A673 (cell line): ENCODE results near the gene ERC1. TPM values are rescaled to one million over a fixed set of nuclear protein-coding genes. Genes with fewer than 3 reads are reported as not detected.

Experiments used
- BruUV-seq: library from RNA; stranded (reverse); fragments of 400-500 nt; replicated peaks from 2 replicates; lab custom pipeline; 2021; lab: Mats Ljungman, UMichigan
- CTCF ChIA-PET: fragments of 300-600 bp; sonication (Branson Sonifier 250); formaldehyde crosslinking; loops from one replicate; lab custom pipeline; 2022; ENCODE audit warnings: antibody characterized with exemption; lab: Charles Lee
- POLR2A ChIA-PET: fragments of 300-600 bp; sonication (Branson Sonifier 250); formaldehyde crosslinking; loops from one replicate; lab custom pipeline; 2022; ENCODE audit warnings: antibody characterized with exemption; ENCODE audit not compliant: low non-redundant PET; lab: Charles Lee
- DNase-seq: peaks from one replicate; pipeline ENCODE4 v3.0.0-alpha.2; 2015; ENCODE audit warnings: low spot score
- H3K27ac ChIP-seq: fragments of 200-600 bp; sonication (generic); 2 replicates; pipeline ENCODE4 v1.5.1; 2016; ENCODE audit warnings: mixed run types, low read depth, mild to moderate bottlenecking, mixed read lengths, antibody characterized with exemption, low read length; ENCODE audit not compliant: poor library complexity, severe bottlenecking
- H3K27me3 ChIP-seq: fragments of 200-600 bp; sonication (generic); replicated peaks from 2 replicates; pipeline ENCODE4 v1.6.1; 2017; ENCODE audit warnings: mixed run types, low read depth, mild to moderate bottlenecking, mixed read lengths, antibody characterized with exemption, low read length; ENCODE audit not compliant: insufficient read depth, poor library complexity
- H3K36me3 ChIP-seq: fragments of 200-600 bp; sonication (generic); 2 replicates; pipeline ENCODE4 v1.6.1; 2016; ENCODE audit warnings: mixed run types, mild to moderate bottlenecking, mixed read lengths, antibody characterized with exemption, low read length; ENCODE audit not compliant: insufficient read depth, poor library complexity, severe bottlenecking
- H3K4me1 ChIP-seq: fragments of 200-600 bp; sonication (generic); 2 replicates; pipeline ENCODE4 v1.6.1; 2017; ENCODE audit warnings: mixed run types, mild to moderate bottlenecking, mixed read lengths, antibody characterized with exemption, low read length; ENCODE audit not compliant: insufficient read depth, poor library complexity, severe bottlenecking
- H3K4me3 ChIP-seq: fragments of 200-600 bp; sonication (generic); 2 replicates; pipeline ENCODE4 v1.5.1; 2016; ENCODE audit warnings: low read depth, mixed run types, mild to moderate bottlenecking, mixed read lengths, low read length; ENCODE audit not compliant: poor library complexity, severe bottlenecking
- H3K9me3 ChIP-seq: fragments of 200-600 bp; sonication (generic); 2 replicates; pipeline ENCODE4 v1.6.1; 2016; ENCODE audit warnings: mixed run types, low read depth, mild to moderate bottlenecking, mixed read lengths, antibody characterized with exemption, low read length; ENCODE audit not compliant: poor library complexity, severe bottlenecking
- EZH2 ChIP-seq: fragments of 200-600 bp; sonication (generic); IDR thresholded peaks from 2 replicates; pipeline ENCODE4 v1.6.1; 2017; ENCODE audit warnings: borderline replicate concordance, low read depth, mild to moderate bottlenecking, mixed read lengths, antibody characterized with exemption, low read length; ENCODE audit not compliant: poor library complexity, severe bottlenecking
- intact Hi-C: fragments of 100-400 bp; cut with micrococcal nuclease; formaldehyde crosslinking; loops from one replicate; pipeline ENCODE4 v1.10.0; 2022; ENCODE audit not compliant: unreplicated experiment
- total RNA-seq: library from RNA; stranded (reverse); gene quantifications from 2 replicates; pipeline ENCODE4 v1.2.3, GENCODE V29; 2021
- TF ChIP-seq, protein P1 (sequence below): fragments of 300-800, 200-600 bp; sonication (generic); conservative IDR thresholded peaks from 2 replicates; pipeline ENCODE4 v1.5.1; 2017; ENCODE audit warnings: low read depth, mild to moderate bottlenecking, antibody characterized with exemption, low read length, moderate library complexity, mixed read lengths

ERC1 gene
- total RNA-seq, 1 experiment from 2014 or later = 60.7 TPM

DNA sequence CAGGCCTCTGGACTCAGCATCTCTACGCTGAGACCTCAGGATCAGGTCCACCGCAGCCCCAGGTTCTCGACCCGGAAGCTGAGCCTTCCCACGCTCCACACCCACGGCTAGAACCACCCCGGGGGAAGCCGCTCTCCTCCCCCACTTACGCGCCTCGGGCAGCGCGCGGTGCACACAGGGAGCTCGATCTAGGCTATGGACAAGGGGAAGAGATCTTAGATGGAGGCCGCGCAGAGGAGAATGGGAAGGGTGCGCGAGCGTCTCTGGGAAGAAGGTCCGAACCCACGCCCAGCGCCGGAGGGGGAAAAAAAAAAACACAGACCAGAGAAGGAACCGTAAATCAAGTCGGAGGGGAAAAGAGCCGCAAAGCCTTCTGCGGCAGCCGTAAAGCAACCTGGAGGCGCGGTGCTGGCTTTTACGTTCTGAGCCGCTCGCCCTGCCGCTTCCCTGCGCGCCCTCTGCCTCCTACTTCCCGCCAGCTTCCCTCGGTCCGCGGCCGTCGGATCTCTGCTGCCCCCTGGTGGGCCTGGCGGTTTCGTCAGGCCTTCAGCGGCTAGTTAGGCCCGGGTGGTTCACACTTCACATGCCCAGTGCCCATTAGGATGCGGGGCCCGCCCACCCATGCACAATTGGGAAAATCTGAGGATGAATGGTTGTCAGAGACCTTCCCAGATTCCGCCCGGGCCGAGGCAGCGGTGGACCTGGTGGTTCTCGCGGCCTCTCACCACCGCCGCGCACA, 41.4 kb upstream of the ERC1 start, which contains the start of gene RAD52:
RAD52 (minus strand) TSS at position 242 of the 739 bp plus-strand sequence. CDS start 16,636 bp downstream, outside the sequence.
- DNase-seq = peak; percentile 99
- BruUV-seq = no TSS peak
- intact Hi-C loops = loop anchor here (5.0 kb wide), 4 partner anchors 132 to 633 kb away; no protein-coding TSS in a partner anchor
- H3K36me3 ChIP-seq = no peaks in the 10 kb centered on the region
- H3K4me1 ChIP-seq = peaks cover 21% of the 10 kb centered on the region
- CTCF ChIA-PET = interaction anchor here (0.5 to 1.7 kb wide), 10 partner anchors 9 to 419 kb away, joined by 3 to 10 read pairs (median 4); no protein-coding TSS in a partner anchor
- H3K27ac ChIP-seq = peak within 1 kb of the TSS; percentile 84
- H3K27me3 ChIP-seq = no peaks in the 10 kb centered on the region
- TF ChIP-seq, protein P1, sequence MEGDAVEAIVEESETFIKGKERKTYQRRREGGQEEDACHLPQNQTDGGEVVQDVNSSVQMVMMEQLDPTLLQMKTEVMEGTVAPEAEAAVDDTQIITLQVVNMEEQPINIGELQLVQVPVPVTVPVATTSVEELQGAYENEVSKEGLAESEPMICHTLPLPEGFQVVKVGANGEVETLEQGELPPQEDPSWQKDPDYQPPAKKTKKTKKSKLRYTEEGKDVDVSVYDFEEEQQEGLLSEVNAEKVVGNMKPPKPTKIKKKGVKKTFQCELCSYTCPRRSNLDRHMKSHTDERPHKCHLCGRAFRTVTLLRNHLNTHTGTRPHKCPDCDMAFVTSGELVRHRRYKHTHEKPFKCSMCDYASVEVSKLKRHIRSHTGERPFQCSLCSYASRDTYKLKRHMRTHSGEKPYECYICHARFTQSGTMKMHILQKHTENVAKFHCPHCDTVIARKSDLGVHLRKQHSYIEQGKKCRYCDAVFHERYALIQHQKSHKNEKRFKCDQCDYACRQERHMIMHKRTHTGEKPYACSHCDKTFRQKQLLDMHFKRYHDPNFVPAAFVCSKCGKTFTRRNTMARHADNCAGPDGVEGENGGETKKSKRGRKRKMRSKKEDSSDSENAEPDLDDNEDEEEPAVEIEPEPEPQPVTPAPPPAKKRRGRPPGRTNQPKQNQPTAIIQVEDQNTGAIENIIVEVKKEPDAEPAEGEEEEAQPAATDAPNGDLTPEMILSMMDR = peak; percentile 99
- TF ChIP-seq EZH2 = no peak
- peak within 1 kb of the TSS; percentile 72 for H3K4me3 ChIP-seq
- POLR2A ChIA-PET = interaction anchor here (0.6 kb wide), 1 partner anchor 198 kb away, joined by 3 read pairs; no protein-coding TSS in a partner anchor
- no peaks in the 10 kb centered on the region for H3K9me3 ChIP-seq

DNA sequence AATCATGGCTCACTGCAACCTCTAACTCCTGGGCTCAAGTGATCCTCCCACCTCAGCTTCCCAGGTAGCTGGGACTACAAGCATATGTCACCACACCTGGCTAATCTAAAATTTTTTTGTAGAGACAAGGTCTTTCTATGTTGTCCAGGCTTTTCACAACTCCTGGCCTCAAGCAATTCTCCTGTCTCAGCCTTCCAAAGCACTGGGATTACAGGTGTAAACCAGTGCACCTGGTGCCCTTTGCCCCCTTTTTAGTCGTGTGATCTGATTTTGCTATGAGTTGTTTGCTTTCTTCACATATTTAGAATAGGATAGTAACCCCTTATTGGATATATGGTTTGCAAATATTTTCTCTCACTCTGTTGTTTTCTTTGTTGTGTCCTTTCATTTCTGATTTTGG, 39.8 kb upstream of the ERC1 start:
- intact Hi-C loops = loop anchor here (5.0 kb wide), 1 partner anchor 141 kb away; no protein-coding TSS in a partner anchor
- CTCF ChIA-PET = interaction anchor here (0.6 to 1.4 kb wide), 2 partner anchors 142 to 337 kb away, joined by 3 to 4 read pairs; no protein-coding TSS in a partner anchor

DNA sequence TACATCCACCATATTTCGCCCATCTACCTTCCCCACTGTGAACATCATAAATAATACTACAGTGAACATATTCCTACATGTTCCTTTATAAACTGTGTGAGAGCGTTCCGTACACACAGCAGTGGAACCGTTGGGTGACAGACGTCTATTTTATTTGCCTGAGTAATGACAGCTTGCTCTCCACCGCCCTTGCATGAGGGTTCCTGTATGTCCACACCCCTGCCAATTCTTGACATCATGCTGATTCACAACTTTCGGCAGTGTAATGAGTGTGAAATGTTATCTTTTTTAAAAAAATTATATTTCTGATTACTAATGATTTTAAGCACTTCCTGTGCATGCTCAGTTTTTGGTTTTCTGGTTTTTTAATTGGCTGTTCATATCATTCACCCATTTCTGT, 37.2 kb upstream of the ERC1 start:
- H3K27ac ChIP-seq = peak overlapping the region; percentile 85
- no TSS peak for BruUV-seq
- CTCF ChIA-PET = no interaction called here
- H3K9me3 ChIP-seq = no peaks in the 10 kb centered on the region
- TF ChIP-seq EZH2 = no peak
- TF ChIP-seq, protein P1 = no peak
- peak overlapping the region; percentile 20 for H3K4me3 ChIP-seq
- H3K4me1 ChIP-seq = peaks cover 39% of the 10 kb centered on the region
- intact Hi-C loops = loop anchor here (5.0 kb wide), 1 partner anchor 139 kb away; no protein-coding TSS in a partner anchor
- no peaks in the 10 kb centered on the region for H3K27me3 ChIP-seq
- POLR2A ChIA-PET = interaction anchor here (0.8 kb wide), 1 partner anchor 38 kb away, joined by 3 read pairs; no protein-coding TSS in a partner anchor
- DNase-seq = peak; percentile 72
- H3K36me3 ChIP-seq = no peaks in the 10 kb centered on the region

More for the DNA sequence above, 39.8 kb upstream of the ERC1 start:
- BruUV-seq = no TSS peak
- H3K9me3 ChIP-seq = no peaks in the 10 kb centered on the region
- no peaks in the 10 kb centered on the region for H3K36me3 ChIP-seq
- DNase-seq = no peak
- H3K4me3 ChIP-seq = no peak overlapping the region
- TF ChIP-seq, protein P1 = no peak
- TF ChIP-seq EZH2 = no peak
- no peaks in the 10 kb centered on the region for H3K27me3 ChIP-seq
- POLR2A ChIA-PET = no interaction called here
- peak overlapping the region; percentile 4 for H3K27ac ChIP-seq
- peaks cover 28% of the 10 kb centered on the region for H3K4me1 ChIP-seq
